T-helper 2 cell (primary cell): Measurements from ENCODE around the gene LEFTY1.
"Not testable (repeated sequence)": the region's sequence is repeated elsewhere in the genome, so short reads cannot be mapped to it uniquely, and the experiment has no call there.

ENCODE experiments used
- DNase-seq, 5 experiments: peaks; one replicate each; pipeline versions ENCODE4 v3.0.0 to v3.0.0-alpha.2; 2012 to 2022
- total RNA-seq, 2 donors: gene quantifications; one replicate each; lab custom pipeline; 2026; lab: John Stamatoyannopoulos, UW

Gene LEFTY1, protein sequence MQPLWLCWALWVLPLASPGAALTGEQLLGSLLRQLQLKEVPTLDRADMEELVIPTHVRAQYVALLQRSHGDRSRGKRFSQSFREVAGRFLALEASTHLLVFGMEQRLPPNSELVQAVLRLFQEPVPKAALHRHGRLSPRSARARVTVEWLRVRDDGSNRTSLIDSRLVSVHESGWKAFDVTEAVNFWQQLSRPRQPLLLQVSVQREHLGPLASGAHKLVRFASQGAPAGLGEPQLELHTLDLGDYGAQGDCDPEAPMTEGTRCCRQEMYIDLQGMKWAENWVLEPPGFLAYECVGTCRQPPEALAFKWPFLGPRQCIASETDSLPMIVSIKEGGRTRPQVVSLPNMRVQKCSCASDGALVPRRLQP
- total RNA-seq, result 0 reads per million in 2 donors

DNA sequence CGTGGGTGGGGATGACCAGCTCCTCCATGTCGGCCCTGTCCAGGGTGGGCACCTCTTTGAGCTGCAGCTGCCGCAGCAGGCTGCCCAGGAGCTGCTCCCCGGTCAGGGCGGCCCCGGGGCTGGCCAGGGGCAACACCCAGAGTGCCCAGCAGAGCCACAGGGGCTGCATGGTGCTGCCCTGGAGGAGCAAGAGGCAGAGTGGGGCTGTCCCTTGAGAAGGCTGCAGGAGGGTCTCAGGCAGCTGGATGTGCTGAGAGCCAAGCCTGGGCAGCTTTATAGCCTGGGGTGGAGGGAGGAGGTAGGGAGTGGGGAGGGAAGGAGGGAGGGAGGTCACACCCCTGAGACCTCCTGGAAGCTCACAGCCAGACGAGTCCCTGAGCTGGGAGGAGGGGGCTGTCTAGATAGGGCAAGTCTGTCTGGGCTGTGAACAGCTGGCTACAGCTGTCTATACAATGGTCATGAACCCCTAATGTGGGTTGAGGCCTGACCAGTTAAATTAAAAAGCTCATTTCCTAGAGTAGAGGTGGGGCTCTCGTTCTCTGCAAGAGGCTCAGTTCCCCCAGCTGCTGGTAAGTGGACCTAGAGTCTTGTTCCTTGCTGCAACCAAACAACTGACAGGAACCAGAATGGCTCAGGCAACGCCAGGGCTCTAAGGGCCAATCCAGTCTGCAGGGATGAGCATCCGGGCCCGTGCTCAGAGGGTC, at the start of gene LEFTY1:
Gene LEFTY1, minus strand, starts transcription at position 249 of the 704 bp plus-strand sequence. Its CDS starts 80 bp downstream, at position 169.
- DNase-seq, result no peak

DNA sequence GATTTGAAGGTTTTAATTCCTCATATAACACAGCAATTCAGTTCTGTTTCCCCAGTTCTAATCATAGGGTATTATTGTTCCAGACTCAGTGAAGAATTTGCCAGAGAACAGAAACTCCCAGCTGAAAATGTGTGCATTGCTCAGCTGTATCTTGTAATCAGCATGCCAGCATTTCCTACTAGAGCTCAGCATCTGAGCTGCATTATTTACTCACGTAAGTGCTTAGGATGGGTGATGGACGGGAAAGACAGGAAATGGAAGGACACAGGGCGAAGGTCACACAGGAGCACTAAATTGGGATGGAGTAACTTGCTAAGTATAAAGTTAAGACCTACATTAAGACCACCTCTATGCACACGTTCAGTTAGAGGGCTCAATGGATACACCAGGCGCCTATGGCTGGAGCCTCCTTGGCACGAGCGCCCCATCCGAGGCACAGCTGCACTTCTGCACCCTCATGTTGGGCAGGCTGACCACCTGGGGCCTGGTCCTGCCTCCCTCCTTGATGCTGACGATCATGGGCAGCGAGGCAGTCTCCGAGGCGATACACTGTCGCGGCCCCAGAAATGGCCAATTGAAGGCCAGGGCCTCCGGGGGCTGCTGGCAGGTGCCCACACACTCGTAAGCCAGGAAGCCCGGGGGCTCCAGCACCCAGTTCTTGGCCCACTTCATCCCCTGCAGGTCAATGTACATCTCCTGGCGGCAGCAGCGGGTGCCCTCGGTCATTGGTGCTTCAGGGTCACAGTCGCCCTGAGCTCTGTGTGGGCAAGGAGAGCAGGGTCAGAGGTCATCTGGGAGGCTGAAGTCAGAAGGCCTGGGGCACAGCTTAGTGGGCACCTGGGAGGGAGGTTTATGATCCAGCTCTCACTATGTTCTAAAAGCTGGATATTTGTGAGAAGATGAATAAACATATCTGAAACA, 48.4 kb upstream of the LEFTY1 start:
- no peak for DNase-seq

DNA sequence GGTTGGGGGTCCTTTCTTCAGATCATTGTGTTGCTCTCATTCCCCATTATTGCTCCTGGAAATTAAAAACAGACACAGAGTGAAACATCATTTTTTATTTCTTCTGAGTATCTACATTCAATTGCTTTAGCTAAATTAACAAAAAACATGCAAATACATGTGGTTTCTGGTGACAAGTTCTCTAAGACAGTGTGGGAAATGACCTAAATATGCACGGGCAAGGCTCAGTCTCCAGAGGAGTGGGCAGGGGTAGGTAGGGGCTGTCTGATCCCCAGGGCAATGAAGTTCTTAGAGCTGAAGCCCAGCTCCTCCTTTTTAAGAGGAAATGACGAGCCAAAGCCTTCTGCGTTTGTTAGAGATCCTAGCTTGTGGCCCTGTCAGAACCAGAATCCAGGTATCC, 47.6 kb upstream of the LEFTY1 start:
- no peak for DNase-seq

DNA sequence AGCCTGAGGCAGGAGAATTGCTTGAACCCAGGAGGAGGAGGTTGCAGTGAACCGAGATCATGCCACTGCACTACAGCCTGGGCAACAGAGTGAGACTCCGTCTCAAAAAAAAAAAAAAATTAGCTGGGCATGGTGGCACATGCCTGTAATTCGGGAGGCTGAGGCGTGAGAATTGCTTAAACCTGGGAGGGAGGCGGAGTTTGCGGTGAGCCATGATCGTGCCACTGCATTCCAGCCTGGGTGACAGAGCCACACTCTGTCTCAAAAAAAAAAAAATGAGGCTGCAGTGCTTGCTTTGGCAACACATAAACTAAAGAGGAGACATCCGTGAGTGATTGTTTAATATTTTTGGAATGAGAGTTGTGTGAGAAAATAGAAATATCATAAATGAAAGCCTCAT, 47.1 kb upstream of the LEFTY1 start:
- DNase-seq, result not testable (repeated sequence)

DNA sequence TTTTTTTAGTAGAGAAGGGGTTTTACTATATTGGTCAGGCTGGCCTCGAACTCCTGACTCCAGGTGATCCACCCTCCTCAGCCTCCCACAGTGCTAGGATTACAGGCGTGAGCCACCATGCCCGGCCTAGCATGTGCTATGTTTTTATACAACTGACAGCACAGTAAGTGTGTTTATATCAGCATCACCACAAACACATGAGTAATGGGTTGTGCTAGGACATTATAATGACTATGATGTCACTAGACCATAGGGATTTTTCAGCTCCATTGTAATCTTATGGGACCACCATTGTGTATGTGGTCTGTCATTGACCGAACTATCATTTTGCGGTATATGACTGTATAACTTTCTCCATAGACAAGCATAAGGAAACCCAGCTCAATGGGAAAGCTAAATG, 45.8 kb upstream of the LEFTY1 start:
- no peak for DNase-seq

DNA sequence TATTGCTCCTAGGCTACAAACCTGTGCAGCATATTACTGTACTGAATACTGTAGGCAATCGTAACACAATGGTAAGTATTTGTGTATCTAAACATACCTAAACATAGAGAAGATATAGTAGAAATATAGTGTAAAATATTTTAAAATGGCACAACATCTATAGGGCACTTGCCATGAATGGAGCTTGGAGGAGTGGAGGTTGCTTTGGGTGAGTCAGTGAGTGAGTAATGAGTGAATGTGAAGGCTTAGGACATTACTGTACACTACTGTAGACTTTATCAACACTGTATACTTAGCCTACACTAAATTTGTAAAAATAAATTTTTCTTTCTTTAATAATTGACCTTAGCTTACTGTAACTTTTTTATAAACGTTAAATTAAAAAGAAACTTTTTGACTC, 44.1 kb upstream of the LEFTY1 start:
- DNase-seq, result no peak

DNA sequence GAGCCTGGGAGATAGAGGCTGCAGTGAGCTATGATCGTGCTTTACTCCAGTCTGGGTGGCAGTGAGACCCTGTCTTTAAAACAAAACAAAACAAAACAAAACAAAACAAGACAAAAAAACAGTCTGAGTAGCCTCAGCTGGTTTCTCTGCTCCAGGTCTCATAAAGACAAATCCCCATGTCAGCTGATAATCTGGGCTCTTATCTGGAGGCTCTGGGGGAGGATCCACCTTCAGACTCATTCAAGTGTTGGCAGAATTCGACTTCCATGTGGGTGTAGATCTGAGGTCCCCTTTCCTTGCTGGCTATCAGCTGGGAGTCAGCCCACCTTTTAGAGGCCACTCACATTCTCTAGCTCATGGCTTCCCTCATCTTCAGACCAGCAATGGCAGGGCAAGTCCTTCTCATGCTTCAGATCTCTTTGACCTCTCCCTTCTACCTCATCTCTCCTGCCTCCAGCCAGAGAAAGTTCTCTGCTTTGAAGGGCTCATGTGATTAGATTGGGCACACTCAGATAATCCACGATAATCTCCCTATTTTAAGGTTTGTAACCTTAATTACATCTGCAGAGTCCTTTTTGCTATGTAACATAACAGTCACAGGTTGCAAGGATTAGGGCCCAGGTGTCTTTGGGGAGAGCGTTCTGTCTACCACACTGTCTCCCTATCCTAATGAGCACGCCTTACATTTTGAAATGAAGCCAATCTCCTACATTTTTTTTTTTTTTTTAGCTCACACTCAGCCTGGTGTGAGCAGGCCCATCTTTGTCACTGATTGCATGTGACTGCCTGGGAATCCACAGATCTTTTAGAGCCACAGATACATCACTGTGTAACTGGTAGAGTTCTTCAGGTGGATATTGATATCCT, 42.6 kb upstream of the LEFTY1 start:
- DNase-seq, result no peak

DNA sequence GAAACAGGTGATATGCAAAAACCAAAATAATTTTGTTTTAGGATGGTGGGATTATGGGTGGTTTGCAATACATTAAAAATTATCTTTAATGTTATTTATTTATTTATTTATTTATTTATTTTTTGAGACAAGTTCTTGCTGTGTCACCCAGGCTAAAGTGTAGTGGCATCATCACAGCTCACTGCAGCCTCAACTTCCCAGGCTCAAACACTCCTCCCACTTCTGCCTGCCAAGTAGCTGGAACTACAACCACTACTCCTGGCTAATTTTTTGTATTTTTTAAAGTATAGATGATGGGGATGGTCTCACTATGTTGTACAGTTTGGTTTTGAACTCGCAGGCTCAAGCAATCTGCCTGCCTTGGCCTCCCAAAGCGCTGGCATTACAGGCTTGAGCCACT, 41.6 kb upstream of the LEFTY1 start:
- no peak for DNase-seq

DNA sequence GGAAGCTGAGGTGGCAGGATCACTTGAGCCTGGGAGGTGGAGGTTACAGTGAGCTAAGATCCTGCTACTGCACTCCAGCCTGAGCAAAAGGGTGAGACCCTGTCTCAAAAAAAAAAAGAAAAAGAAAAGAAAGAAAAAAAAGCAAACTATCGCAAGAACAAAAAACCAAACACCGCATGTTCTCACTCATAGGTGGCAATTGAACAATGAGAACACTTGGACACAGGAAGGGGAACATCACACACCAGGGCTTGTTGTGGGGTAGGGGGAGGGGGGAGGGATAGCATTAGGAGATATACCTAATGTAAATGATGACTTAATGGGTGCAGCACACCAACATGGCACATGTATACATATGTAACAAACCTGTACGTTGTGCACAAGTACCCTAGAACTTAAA, 40.5 kb upstream of the LEFTY1 start:
- DNase-seq, result peak in 1 of 5 experiments; percentile 14

DNA sequence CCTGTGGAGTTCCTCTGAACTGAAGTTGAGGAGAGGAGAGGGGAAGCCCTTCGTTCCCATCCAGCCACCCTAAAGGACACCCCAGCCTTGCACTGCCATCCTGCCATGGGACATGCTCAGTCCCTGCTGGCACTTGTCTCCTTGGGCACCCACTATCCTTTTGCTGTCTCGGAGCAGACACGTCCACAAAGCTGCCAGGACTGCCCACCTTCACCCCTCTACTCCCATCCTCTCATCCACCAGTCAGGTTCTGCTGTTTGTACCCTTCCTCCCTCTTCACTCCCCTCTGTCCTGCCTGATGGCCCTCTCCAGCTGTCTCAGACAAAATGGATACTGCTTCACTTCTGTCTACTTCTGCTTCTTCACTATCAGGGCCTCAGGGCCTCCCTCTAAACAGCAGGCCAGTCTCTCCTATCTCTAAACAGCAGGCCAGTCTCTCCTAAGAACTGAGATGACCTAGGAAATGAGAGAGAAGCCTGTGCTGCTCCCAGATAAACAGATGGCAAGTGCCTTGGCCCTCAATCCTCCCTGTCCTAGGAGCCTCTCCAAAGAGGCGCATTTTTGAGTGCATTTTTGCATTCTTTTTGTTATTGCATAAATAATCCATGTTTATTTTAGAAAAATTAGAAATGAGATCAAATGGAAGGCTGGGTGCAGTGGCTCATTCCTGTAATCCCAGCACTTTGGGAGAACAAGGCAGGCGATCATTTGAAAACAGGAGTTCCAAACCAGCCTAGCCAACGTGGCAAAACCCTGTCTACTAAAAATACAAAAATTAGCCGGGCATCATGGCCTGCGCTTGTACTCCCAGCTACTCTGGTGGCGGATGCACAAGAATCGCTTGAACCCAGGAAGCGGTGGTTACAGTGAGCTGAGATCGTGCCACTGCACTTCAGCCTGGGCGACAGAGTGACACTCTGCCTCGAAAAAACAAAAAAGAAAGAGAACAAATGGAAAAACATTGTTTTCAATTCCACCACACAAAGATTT, 39.5 kb upstream of the LEFTY1 start:
- DNase-seq, result peak in 1 of 5 experiments; percentile 75

DNA sequence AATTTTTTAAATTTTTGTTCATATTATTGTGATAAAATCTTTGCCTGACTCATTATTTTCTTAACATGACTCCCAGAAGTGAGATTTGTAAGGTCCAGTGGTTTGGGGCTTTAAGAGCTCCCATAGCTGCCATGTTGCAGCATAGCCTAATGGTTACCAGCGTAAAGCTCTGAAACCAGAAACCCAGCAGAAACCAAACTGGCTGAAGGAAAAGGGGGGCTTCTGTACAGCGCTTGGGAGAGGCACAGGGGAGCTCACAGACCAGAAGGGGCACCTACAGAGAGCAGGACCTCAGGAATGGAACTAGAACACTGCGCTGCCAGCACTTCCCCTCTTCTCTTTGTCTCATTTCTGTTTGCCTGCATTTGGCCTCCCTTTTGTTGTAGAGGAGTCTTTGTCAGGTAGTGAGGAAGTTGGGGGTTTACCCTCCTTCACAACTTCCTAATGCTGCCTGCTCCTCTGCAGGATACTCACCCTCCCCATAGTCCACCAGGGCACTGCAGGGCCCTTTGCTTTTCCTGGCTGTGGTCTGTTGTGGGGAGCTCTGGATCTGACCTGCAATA, 37.7 kb upstream of the LEFTY1 start:
- DNase-seq, result no peak

DNA sequence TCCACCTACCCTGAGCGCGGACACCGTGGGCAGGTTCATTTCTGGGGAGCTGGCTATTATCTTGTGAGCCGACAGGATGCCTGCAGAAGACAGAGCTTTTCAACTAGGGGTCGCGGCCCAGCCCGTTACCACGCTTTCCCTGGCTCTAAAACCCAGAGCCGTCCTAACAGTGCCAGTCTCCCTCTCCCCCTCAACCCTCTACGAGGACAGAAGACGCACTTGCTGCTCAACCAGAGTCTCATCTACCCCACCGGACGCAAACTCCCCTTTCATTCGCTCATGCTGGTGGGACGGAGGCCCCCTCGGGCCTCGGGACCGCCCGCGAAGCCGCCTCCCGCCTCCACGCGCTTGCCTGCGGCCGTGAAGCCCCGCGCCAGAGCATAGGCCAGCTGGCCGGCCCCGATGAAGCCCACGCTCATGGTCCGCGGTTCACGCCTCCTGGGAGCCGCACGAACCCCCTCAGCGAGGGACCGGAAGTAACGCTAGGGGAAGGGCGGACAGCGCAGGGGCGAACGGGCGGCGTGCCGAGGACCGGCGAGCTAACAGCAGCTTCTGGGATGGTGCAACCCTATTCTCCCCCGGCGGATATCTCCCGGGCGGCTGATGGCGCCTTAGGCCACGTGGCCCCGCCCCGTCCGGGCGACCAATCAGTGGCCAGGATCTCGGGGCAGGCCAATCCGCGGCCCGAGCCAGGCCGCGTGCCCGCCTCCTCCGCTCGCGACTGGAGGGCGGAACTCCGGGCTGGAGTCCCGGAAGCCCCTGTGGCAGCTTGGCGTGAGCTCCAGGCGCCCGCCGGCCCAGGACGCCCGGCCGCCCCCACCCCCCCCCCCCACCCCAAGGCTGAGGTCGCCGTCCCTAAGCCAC, 35.0 kb upstream of the LEFTY1 start, which contains the start of gene PYCR2:
Gene PYCR2, minus strand, starts transcription at position 559 of the 864 bp plus-strand sequence. Its CDS starts 140 bp downstream, at position 419.
- peak; percentile 92 to 97 (median 92) for DNase-seq

DNA sequence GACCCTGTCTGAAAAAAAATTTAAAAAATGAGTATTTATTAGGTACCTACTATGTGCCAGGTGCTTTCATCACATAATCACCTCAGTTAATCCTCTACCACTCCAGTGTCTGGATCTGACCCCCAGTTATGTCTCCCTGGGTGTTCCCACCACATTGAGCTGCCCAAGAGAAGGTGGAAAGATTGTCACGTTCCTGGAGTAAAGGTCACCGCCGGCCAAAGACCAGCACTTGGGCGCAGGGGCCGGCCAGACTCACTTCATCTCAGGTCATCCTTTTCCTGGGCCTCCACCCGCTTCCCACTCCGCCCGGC, 34.4 kb upstream of the LEFTY1 start:
- no peak for DNase-seq

DNA sequence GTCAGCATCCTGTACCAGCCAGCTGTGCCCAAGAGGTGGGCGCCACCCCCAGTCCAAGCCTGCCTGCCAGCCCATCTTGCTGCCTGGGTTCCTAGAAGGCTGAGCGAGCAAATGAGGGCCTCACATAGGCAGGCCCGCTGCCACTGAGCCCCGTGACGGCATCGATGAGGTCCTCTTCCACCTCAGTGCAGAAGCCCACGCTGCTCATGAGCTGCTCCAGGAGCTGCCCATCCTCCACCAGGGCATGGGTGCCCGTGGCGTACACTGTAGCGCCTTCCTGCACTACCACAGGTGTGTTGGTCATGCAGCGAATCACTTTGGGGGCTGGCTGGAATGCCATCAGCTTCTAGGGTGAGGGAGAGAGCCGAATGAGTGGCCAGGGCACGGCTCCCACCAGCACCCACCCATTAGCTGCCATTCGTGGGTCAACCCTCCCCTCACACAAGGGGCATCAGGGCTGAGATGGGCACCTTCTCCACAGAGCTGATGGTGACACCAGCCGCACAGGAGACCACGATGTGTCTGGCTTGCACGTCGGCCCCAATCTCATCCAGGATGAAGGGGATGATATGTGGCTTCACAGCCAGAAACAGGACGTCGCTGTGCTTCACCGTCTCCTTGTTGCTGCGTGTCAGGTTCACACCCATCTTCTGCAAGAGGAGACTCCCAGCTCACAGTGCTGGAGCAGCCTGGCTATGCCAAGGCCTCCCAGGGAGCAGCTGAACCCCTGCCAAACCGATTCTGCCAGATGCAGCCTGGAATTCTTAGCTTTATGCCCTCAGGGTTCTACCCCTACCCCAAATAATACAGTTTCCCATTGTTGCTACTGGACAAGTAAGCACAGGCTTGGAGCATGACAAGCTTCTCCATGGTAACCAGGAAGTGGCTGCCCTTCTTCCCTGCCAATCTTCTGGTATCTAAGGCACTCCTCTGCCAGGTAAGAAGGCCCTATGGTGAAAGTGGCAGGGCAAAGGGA, 33.1 kb upstream of the LEFTY1 start:
- no peak for DNase-seq

DNA sequence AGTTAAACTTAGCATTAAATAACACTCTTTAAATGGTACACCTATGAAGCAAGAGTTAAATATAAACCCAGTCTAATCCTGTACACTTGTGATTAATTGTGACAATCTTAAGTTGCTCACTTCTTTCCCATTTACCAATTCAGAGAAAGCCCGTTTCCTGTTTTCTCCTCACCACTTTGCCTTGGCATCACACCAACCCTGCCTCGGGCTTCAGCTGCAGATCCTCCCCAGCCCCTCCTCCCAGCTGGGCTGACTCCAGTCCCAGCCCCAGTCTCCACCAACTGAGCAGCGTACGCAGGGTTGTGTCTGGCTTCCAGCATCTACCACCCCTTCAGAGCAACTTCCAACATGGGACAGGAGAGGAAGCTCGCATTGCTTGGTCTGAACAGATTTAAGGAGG, 31.0 kb upstream of the LEFTY1 start:
- peak in 1 of 5 experiments; percentile 22 for DNase-seq

DNA sequence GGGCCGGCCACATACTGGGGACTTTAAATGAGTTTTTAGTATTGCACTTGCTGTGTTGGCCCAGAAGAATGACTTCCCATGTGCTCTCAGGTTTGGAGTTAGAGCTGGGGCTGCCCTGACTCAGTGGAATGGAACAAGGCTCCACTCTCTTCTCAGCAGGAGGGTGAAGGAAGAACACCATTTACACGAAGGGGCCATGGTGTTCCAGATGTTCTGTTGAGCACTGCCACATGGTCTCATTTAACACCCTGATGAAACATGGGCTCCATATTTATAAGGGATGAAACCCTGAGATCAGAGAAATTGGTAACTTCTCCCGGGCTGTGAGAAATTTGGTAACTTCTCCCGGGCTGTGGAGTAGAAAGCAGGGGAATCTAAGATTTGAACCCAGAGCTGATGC, 29.3 kb upstream of the LEFTY1 start:
- no peak for DNase-seq

DNA sequence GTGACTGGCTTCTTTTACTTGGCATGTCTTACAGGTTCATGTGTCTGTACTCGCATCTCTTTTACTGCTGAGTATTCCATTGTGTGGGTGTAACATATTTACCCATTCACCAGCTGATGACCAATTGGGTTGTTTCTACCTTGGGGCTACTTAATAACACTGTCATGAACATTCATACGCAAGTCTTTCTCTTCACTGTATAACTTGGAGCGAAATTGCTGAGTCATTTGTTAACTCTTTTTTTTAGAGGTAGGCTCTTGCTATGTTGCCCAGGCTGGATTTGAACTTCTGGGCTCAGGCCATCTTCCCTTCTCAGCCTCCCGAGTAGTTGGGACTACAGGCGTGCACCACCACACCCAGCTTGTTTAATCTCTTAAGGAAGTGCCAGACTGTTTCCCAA, 28.6 kb upstream of the LEFTY1 start:
- DNase-seq, result no peak

DNA sequence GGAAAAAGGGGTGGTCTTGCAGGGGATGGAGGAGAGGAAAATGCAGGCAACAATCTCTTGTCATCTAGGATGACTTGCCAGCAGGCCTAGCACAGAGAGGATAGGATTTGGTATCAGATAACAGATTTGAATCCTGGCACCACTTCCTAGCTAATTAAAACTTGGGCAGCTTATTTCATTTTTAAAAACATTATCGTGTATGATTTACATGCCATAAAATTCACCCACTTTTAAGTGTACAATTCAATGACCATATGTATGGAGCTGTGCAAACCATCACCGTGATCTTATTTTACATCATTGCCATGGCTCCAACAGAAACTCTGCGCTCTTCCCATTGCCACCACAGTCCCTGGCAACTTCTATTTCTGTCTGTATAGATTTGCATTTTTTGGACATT, 28.2 kb upstream of the LEFTY1 start:
- DNase-seq, result no peak
